Astrocyte of the cerebellum (primary cell): ENCODE measurements around the gene AFF4.

ENCODE experiments used
- DNase-seq: peaks from one replicate; pipeline ENCODE4 v3.0.0-alpha.2; 2011; ENCODE audit warnings: low read depth
- H3K4me3 ChIP-seq: 2 replicates; pipeline ENCODE4 v1.5.1; 2011; ENCODE audit warnings: mild to moderate bottlenecking, low read depth, low read length, moderate library complexity
- in situ Hi-C: cut with HindIII; loops from 2 replicates; pipeline ENCODE4 v1.10.0; 2017; ENCODE audit warnings: low sequenced_read_pairs
- TF ChIP-seq, protein P1 (sequence below): IDR thresholded peaks from 2 replicates; pipeline ENCODE4 v1.5.1; 2012; ENCODE audit warnings: low read length, low read depth, moderate library complexity, mild to moderate bottlenecking; ENCODE audit errors: missing control alignments

Gene AFF4

DNA sequence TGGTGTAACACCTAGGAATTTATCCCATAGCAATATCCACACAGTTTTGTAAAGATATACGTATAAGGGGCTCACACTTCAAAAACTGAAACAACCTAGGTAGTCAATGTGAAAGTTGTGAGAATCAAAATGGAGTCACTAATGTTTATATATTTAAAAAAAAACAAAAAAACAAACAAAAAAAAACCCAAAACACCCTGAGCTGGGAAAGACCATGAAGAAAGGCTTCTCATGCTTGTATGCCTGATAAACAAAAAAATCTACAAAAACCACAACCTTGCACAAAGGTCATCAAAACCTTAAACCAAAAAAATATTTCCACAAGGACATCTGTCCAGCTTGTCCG lies 35.4 kb downstream of the AFF4 start:
- DNase-seq, result no peak
- in situ Hi-C loops, result no loop called here
- H3K4me3 ChIP-seq, result no peak overlapping the region
- TF ChIP-seq, protein P1, sequence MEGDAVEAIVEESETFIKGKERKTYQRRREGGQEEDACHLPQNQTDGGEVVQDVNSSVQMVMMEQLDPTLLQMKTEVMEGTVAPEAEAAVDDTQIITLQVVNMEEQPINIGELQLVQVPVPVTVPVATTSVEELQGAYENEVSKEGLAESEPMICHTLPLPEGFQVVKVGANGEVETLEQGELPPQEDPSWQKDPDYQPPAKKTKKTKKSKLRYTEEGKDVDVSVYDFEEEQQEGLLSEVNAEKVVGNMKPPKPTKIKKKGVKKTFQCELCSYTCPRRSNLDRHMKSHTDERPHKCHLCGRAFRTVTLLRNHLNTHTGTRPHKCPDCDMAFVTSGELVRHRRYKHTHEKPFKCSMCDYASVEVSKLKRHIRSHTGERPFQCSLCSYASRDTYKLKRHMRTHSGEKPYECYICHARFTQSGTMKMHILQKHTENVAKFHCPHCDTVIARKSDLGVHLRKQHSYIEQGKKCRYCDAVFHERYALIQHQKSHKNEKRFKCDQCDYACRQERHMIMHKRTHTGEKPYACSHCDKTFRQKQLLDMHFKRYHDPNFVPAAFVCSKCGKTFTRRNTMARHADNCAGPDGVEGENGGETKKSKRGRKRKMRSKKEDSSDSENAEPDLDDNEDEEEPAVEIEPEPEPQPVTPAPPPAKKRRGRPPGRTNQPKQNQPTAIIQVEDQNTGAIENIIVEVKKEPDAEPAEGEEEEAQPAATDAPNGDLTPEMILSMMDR, result no peak

DNA sequence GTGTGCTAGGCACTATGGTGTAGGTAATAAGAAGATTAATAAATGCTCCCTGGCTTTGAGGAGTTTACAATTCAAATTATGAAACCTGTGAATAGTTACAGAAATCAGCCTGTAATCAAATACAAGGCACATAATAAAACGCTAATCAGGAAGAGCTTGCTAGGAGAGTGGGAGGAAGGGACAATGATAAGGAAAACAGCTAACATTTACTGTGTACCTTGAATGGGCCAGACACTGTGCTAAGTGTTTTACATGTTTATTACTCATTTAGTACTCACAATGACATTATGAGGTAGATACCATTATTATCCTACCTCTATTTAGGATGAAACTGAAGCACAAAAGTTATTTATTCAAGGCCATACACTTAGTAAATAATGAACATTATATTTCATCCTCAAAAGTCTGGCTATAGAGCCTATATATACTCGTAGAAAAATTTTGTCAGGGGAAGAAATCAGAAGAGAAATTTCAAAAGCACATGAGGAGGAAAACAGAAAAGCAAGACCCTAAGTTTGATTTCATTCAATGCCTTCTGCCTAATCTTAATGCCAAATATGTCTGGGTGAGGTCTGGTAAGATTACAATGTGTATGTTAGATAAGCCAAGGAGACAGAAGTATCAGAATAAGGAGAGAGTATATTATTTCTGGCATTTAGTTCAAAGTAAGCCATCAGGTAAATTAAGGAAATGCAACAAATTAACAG lies 35.9 kb downstream of the AFF4 start:
- no peak overlapping the region for H3K4me3 ChIP-seq
- in situ Hi-C loops, result no loop called here
- TF ChIP-seq, protein P1, result no peak
- no peak for DNase-seq

DNA sequence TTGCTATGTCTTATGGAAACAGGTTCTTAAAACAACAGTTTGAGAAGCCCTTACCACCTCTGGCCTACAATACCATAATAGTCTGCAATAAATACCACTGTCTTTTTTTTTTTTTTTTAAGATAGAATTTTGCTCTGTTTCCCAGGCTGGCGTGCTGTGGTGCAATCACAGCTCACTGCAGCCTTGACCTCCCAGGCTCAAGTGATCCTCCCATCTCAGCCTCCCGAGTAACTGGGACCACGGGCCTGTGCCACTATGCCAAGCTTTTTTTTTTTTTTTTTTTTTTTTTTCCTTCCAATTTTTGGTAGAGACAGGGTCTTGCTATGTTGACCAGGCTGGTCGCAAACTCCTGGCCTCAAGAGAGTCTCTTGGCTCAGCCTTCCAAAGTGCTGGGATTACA lies 37.0 kb downstream of the AFF4 start:
- in situ Hi-C loops, result no loop called here
- TF ChIP-seq, protein P1, result no peak
- DNase-seq, result no peak
- no peak overlapping the region for H3K4me3 ChIP-seq

DNA sequence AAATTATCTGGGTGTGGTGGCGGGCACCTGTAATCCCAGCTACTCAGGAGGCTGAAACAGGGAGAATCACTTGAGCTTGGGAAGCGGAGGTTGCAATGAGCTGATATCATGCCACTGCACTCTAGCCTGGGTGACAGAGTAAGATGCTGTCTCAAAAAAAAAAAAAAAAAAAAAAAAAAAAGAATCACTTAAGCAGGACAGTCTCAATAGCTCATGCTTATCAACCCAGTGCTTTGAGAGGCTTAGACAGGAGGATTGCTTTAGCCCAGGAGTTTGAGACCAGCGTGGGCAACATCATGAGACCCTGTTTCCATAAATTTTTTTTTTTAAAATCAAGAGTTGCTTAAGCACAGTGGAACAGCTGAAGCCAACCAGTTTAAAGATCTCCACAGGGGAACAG lies 47.3 kb downstream of the AFF4 start:
- in situ Hi-C loops, result no loop called here
- TF ChIP-seq, protein P1, result no peak
- no peak overlapping the region for H3K4me3 ChIP-seq
- DNase-seq, result no peak

DNA sequence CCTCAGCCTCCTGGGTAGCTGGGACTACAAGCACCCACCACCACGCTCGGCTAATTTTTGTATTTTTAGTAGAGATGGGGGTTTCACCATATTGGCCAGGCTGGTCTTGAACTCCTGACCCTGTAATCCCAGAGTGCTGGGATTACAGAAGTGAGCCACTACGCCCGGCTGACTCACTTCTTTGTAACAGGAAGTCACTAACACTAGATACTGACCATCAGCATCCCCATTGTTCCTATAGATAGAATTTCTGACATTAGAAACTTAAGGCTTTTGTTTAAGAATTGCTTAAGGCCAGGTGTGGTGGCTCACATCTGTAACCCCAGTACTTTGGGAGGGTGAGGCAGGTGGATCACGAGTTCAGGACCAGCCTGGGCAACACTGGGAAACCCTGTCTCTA lies 47.8 kb downstream of the AFF4 start:
- in situ Hi-C loops, result no loop called here
- no peak for DNase-seq
- H3K4me3 ChIP-seq, result no peak overlapping the region
- TF ChIP-seq, protein P1, result no peak

DNA sequence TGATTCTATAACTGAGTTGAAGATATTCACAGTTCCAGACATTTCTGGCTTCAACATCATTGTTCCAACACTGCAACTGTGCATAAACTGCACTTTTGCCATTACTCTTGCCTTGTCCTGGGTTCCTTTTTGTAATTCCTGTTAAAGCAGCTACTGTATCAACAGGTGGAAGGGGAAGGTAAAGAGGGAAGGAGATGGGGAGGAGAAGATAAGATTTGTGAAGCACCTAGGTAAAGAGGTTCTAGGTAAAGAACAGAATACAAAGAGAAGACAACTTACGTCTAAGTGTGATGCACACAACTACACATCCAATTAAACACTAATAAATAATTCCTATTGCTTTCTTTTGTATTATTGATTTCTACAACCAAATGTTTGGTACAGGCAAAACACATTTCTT lies 53.7 kb downstream of the AFF4 start:
- TF ChIP-seq, protein P1, result no peak
- in situ Hi-C loops, result no loop called here
- no peak overlapping the region for H3K4me3 ChIP-seq
- no peak for DNase-seq
